SK-N-SH treated with all-trans-retinoic acid at 6 μM for 48 hours (cell line): ENCODE results near the gene SLC25A22.

Experiments used
- ARNTL ChIP-seq: fragments of 450-650 bp; formaldehyde crosslinking; IDR thresholded peaks from 2 replicates; pipeline ENCODE4 v1.5.0; 2020; ENCODE audit warnings: low read depth, mild to moderate bottlenecking, moderate library complexity, borderline replicate concordance
- CREB5 ChIP-seq: fragments of 250-450 bp; sonication (Bioruptor Pico); IDR thresholded peaks from 2 replicates; pipeline ENCODE4 v1.5.1; 2020; ENCODE audit warnings: low read depth, mild to moderate bottlenecking, moderate library complexity
- CSDC2 ChIP-seq: fragments of 250-450 bp; sonication (Bioruptor Pico); IDR thresholded peaks from 2 replicates; pipeline ENCODE4 v1.5.0; 2020; ENCODE audit warnings: mild to moderate bottlenecking, moderate library complexity
- ESRRG ChIP-seq: fragments of 250-450 bp; sonication (Bioruptor Pico); IDR thresholded peaks from 2 replicates; pipeline ENCODE4 v1.6.1; 2021; ENCODE audit warnings: mild to moderate bottlenecking
- OSR1 ChIP-seq: fragments of 250-450 bp; sonication (Bioruptor Pico); IDR thresholded peaks from 2 replicates; pipeline ENCODE4 v1.8.0; 2022; ENCODE audit warnings: moderate library complexity, mild to moderate bottlenecking, inconsistent platforms
- PATZ1 ChIP-seq: fragments of 250-450 bp; sonication (Bioruptor Pico); IDR thresholded peaks from 2 replicates; pipeline ENCODE4 v1.8.0; 2020; ENCODE audit warnings: mild to moderate bottlenecking, moderate library complexity, borderline replicate concordance
- RARB ChIP-seq: fragments of 250-450 bp; sonication (Bioruptor Pico); IDR thresholded peaks from 2 replicates; pipeline ENCODE4 v1.8.0; 2021; ENCODE audit warnings: mild to moderate bottlenecking, moderate library complexity
- TSHZ2 ChIP-seq: fragments of 250-450 bp; sonication (Bioruptor Pico); IDR thresholded peaks from 2 replicates; pipeline ENCODE4 v1.5.0; 2020; ENCODE audit warnings: mild to moderate bottlenecking, moderate library complexity
- ZNF565 ChIP-seq: fragments of 450-650 bp; formaldehyde crosslinking; conservative IDR thresholded peaks from 2 replicates; pipeline ENCODE4 v1.5.0; 2020; ENCODE audit warnings: low read depth, mild to moderate bottlenecking, moderate library complexity
- ZNF70 ChIP-seq: fragments of 450-650 bp; formaldehyde crosslinking; IDR thresholded peaks from 2 replicates; pipeline ENCODE4 v1.5.0; 2020; ENCODE audit warnings: mild to moderate bottlenecking, moderate library complexity

- TF ChIP-seq ARNTL (CRISPR knock-in tag) (no peak), TSHZ2 (CRISPR knock-in tag) (no peak), PATZ1 (CRISPR knock-in tag) (no peak), ZNF565 (CRISPR knock-in tag) (no peak), ZNF70 (CRISPR knock-in tag) (no peak), ESRRG (CRISPR knock-in tag) (no peak), CREB5 (no peak), RARB (CRISPR knock-in tag) (no peak), CSDC2 (no peak), OSR1 (CRISPR knock-in tag) (no peak)
Observed at GRCh38 chr11:798093-798713, at the start of gene SLC25A22.
